B cell (primary cell): Measurements from ENCODE around the gene PITPNM3. TPM values are rescaled to one million over a fixed set of nuclear protein-coding genes. Genes with fewer than 3 reads are reported as not detected.

Source experiments
- ATAC-seq: fragments of 200-7000 bp; cut with Tn5 transposase; one replicate; pipeline ENCODE4 v1.10.0; 2021; ENCODE audit warnings: low read depth, mild to moderate bottlenecking, moderate number of reproducible peaks, moderate library complexity
- CTCF ChIA-PET: fragments of 350-600 bp; sonication (Branson Sonifier 250); formaldehyde crosslinking; loops from one replicate; lab custom pipeline; 2021; ENCODE audit warnings: antibody characterized with exemption, inconsistent platforms; lab: Charles Lee
- POLR2A ChIA-PET: fragments of 350-600 bp; sonication (Branson Sonifier 250); formaldehyde crosslinking; loops from one replicate; lab custom pipeline; 2021; ENCODE audit warnings: antibody characterized with exemption; lab: Charles Lee
- DNase-seq: peaks from one replicate; pipeline ENCODE4 v3.0.0; 2013
- H2AFZ ChIP-seq: 2 replicates; pipeline ENCODE4 v1.6.1; 2012; ENCODE audit warnings: mild to moderate bottlenecking, low read depth, low read length; ENCODE audit not compliant: insufficient read depth, poor library complexity, severe bottlenecking
- H3K27ac ChIP-seq, 2 donors: 1 replicate in 1 of 2; 2 replicates in 1 of 2; pipeline ENCODE4 v1.5.1; 2012 to 2013; ENCODE audit warnings: low read length in 2 of 2, mild to moderate bottlenecking in 2 of 2, moderate library complexity in 1 of 2
- H3K27me3 ChIP-seq, 4 experiments: fragments of 200-600 bp in 1 of 4; sonication (generic) in 1 of 4; replicated peaks in 1 of 4; 1 replicate in 2 of 4; 2 replicates in 2 of 4; pipeline versions ENCODE4 v1.6.1 to v1.7.0; 2013 to 2016; ENCODE audit warnings: low read length in 3 of 4, mild to moderate bottlenecking in 2 of 4, mixed read lengths in 1 of 4, moderate library complexity in 1 of 4; ENCODE audit not compliant: insufficient read depth in 4 of 4, control insufficient read depth in 3 of 4; ENCODE audit errors: control extremely low read depth in 1 of 4
- H3K36me3 ChIP-seq, 2 experiments: replicated peaks in 1 of 2; 1 replicate in 1 of 2; 2 replicates in 1 of 2; pipeline versions ENCODE4 v1.6.1 to v1.7.1; 2013; ENCODE audit warnings: low read length in 1 of 2; ENCODE audit not compliant: insufficient read depth in 2 of 2, control insufficient read depth in 1 of 2; ENCODE audit errors: control extremely low read depth in 1 of 2, extremely low read depth in 1 of 2
- H3K4me1 ChIP-seq, 2 donors: fragments of 200-600 bp in 1 of 2; sonication (generic) in 1 of 2; 1 replicate in 1 of 2; 2 replicates in 1 of 2; pipeline versions ENCODE4 v1.5.1 to v1.6.1; 2013 to 2017; ENCODE audit warnings: low read length in 2 of 2; ENCODE audit not compliant: control insufficient read depth in 2 of 2, insufficient read depth in 2 of 2
- H3K4me2 ChIP-seq: replicated peaks from 2 replicates; pipeline ENCODE3; 2012; ENCODE audit warnings: mild to moderate bottlenecking, low read depth, low read length; ENCODE audit not compliant: poor library complexity, severe bottlenecking
- H3K4me3 ChIP-seq, 5 experiments: fragments of 200-600 bp in 1 of 5; sonication (generic) in 1 of 5; 1 replicate in 3 of 5; 2 replicates in 2 of 5; pipeline versions ENCODE4 v1.5.1 to v1.7.0; 2011 to 2016; ENCODE audit warnings: low read length in 4 of 5, mild to moderate bottlenecking in 4 of 5, low read depth in 2 of 5, control low read depth in 1 of 5, moderate library complexity in 1 of 5; ENCODE audit not compliant: insufficient read depth in 1 of 5; ENCODE audit errors: control extremely low read depth in 1 of 5, extremely low read depth in 1 of 5
- H3K79me2 ChIP-seq: fragments of 200-600 bp; sonication (generic); one replicate; pipeline ENCODE4 v1.6.0; 2016; ENCODE audit warnings: low read length; ENCODE audit not compliant: control insufficient read depth, insufficient read depth
- H3K9ac ChIP-seq: fragments of 200-600 bp; sonication (generic); 2 replicates; pipeline ENCODE4 v1.6.1; 2017; ENCODE audit warnings: mild to moderate bottlenecking, low read length, moderate library complexity
- H3K9me3 ChIP-seq, 3 donors: one replicate each; pipeline versions ENCODE4 v1.6.1 to v1.7.1; 2013; ENCODE audit warnings: low read length in 2 of 3; ENCODE audit not compliant: control insufficient read depth in 2 of 3, insufficient read depth in 1 of 3; ENCODE audit errors: control extremely low read depth in 1 of 3
- H4K20me1 ChIP-seq: 2 replicates; pipeline ENCODE4 v1.6.0; 2012; ENCODE audit warnings: mild to moderate bottlenecking, low read length; ENCODE audit not compliant: insufficient read depth, control insufficient read depth, poor library complexity, severe bottlenecking
- H3K27ac Mint-ChIP-seq: one replicate; pipeline ENCODE4 v1.8.0; 2021; ENCODE audit warnings: mixed read lengths
- H3K27me3 Mint-ChIP-seq: one replicate; pipeline ENCODE4 v1.8.0; 2021; ENCODE audit warnings: mixed read lengths
- H3K4me1 Mint-ChIP-seq: one replicate; pipeline ENCODE4 v1.8.0; 2021; ENCODE audit warnings: mixed read lengths
- H3K4me3 Mint-ChIP-seq: one replicate; pipeline ENCODE4 v1.8.0; 2021; ENCODE audit warnings: mixed read lengths
- H3K9me3 Mint-ChIP-seq: one replicate; pipeline ENCODE4 v1.8.0; 2022; ENCODE audit warnings: mixed read lengths; ENCODE audit not compliant: insufficient read depth
- EZH2 ChIP-seq: IDR thresholded peaks from 2 replicates; pipeline ENCODE4 v1.6.1; 2012; ENCODE audit warnings: borderline replicate concordance, low read depth, mild to moderate bottlenecking, moderate library complexity, low read length; ENCODE audit not compliant: insufficient read depth, poor library complexity, severe bottlenecking
- WGBS: methylation state at CpG from one replicate; pipeline ENCODE4 v1.1.5; 2013; ENCODE audit warnings: missing lambda C conversion rate; ENCODE audit not compliant: insufficient coverage; 5-methylcytosine and 5-hydroxymethylcytosine counted together
- intact Hi-C: fragments of 100-400 bp; cut with micrococcal nuclease; formaldehyde crosslinking; loops from one replicate; pipeline ENCODE4 v1.10.0; 2022
- polyA plus RNA-seq: library from polyadenylated mRNA; depleted of rRNA; stranded (reverse); fragments of >200 nt; gene quantifications from 2 replicates; pipeline ENCODE4 v1.2.3, GENCODE V29; 2012
- total RNA-seq, 2 donors: library from RNA; stranded (reverse); fragments of 120-200 nt in 1 of 2; gene quantifications; 1 replicate in 1 of 2; 2 replicates in 1 of 2; pipeline versions ENCODE4 v1.2.3 to v1.2.4, GENCODE V29; 2013 to 2022
- TF ChIP-seq, protein P1 (sequence below): fragments of 200-600 bp; IDR thresholded peaks from one replicate; pipeline ENCODE4 v1.8.0; 2022; ENCODE audit warnings: antibody characterized with exemption, mild to moderate bottlenecking

PITPNM3 gene
- total and polyA plus RNA-seq, 2 donors (not counting 1 experiment from before 2014, with no cell fraction given): 0.31 to 0.49 TPM

DNA sequence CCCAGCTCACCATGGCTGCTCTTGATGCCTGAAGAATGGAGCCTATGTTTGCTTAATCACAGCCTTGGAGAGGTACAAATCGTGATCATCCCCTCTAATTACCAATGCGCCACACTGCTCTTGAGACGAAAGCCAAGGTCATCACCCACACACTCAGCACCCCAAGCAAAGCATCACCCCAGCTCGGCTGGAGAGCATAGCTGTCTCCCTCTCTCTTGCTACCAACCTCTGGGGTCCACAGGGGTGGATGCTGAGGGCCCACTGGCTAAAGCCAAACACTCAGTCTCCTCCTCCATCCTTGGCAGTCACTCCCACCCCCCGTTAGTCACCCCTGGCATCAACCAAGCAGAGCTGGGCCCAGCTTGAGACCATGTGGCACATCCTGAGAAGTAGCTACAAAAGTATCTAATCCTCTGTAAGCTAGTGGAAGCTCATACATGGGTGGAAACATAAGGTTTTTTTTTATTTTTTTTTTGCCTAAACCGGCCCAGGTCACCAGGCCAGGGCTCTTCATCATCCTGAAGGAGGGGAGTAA is 67.3 kb downstream of the PITPNM3 start:
- Histone ChIP-seq H3K79me2 (no peaks in the 10 kb centered on the region), H3K36me3 (no peaks in the 10 kb centered on the region), H3K4me1 (no peaks in the 10 kb centered on the region), H3K4me3 (no peak overlapping the region), H4K20me1 (no peaks in the 10 kb centered on the region), H3K27me3 (peaks cover 0 to 11% (median 0%) of the 10 kb centered on the region in 4 experiments), H3K4me2 (no peak overlapping the region), H3K27ac (no peak overlapping the region), H3K9me3 (no peaks in the 10 kb centered on the region), H3K9ac (no peak overlapping the region), H2AFZ (no peak overlapping the region)
- no peak for DNase-seq
- no peaks in the 10 kb centered on the region for H3K9me3 Mint-ChIP-seq
- 85% methylated on average over 5 of the region's 6 CpGs for WGBS
- peaks cover 30% of the 10 kb centered on the region for H3K27me3 Mint-ChIP-seq
- ChIA-PET CTCF (interaction anchor here (0.6 to 0.7 kb wide), 2 partner anchors 13 to 38 kb away, joined by 3 read pairs; no protein-coding TSS in a partner anchor), POLR2A (no interaction called here)
- no peak for ATAC-seq
- no peak overlapping the region for H3K4me3 Mint-ChIP-seq
- H3K4me1 Mint-ChIP-seq: no peaks in the 10 kb centered on the region
- intact Hi-C loops: no loop called here
- no peak overlapping the region for H3K27ac Mint-ChIP-seq
- TF ChIP-seq, protein P1, sequence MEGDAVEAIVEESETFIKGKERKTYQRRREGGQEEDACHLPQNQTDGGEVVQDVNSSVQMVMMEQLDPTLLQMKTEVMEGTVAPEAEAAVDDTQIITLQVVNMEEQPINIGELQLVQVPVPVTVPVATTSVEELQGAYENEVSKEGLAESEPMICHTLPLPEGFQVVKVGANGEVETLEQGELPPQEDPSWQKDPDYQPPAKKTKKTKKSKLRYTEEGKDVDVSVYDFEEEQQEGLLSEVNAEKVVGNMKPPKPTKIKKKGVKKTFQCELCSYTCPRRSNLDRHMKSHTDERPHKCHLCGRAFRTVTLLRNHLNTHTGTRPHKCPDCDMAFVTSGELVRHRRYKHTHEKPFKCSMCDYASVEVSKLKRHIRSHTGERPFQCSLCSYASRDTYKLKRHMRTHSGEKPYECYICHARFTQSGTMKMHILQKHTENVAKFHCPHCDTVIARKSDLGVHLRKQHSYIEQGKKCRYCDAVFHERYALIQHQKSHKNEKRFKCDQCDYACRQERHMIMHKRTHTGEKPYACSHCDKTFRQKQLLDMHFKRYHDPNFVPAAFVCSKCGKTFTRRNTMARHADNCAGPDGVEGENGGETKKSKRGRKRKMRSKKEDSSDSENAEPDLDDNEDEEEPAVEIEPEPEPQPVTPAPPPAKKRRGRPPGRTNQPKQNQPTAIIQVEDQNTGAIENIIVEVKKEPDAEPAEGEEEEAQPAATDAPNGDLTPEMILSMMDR: no peak
- no peak for TF ChIP-seq EZH2

GRCh38 chr17:6488008-6488539 is 68.3 kb downstream of the PITPNM3 start:
- ATAC-seq (no peak), DNase-seq (no peak)
- Mint-ChIP-seq H3K27ac (no peak overlapping the region), H3K9me3 (no peaks in the 10 kb centered on the region), H3K27me3 (peaks cover 37% of the 10 kb centered on the region), H3K4me3 (no peak overlapping the region), H3K4me1 (no peaks in the 10 kb centered on the region)
- H3K27me3 ChIP-seq: peaks cover 0 to 11% (median 0%) of the 10 kb centered on the region in 4 experiments
- H3K9ac ChIP-seq: no peak overlapping the region
- H3K4me2 ChIP-seq: no peak overlapping the region
- POLR2A ChIA-PET: no interaction called here
- H4K20me1 ChIP-seq: no peaks in the 10 kb centered on the region
- 76% methylated on average over 5 of the region's 6 CpGs for WGBS
- no peak overlapping the region for H3K27ac ChIP-seq
- no peaks in the 10 kb centered on the region for H3K36me3 ChIP-seq
- CTCF ChIA-PET: no interaction called here
- no peak overlapping the region for H2AFZ ChIP-seq
- TF ChIP-seq, protein P1: no peak
- no peak for TF ChIP-seq EZH2
- H3K79me2 ChIP-seq: no peaks in the 10 kb centered on the region
- intact Hi-C loops: no loop called here
- H3K4me1 ChIP-seq: no peaks in the 10 kb centered on the region
- H3K4me3 ChIP-seq: no peak overlapping the region
- H3K9me3 ChIP-seq: no peaks in the 10 kb centered on the region
